T-helper 9 cell (primary cell): ENCODE data around the gene ZNF532.
"Not testable (repeated sequence)": the region's sequence is repeated elsewhere in the genome, so short reads cannot be mapped to it uniquely, and the experiment has no call there.

Source experiments
- DNase-seq: peaks from one replicate; pipeline ENCODE4 v3.0.0-alpha.2; 2020

The ZNF532 gene

DNA sequence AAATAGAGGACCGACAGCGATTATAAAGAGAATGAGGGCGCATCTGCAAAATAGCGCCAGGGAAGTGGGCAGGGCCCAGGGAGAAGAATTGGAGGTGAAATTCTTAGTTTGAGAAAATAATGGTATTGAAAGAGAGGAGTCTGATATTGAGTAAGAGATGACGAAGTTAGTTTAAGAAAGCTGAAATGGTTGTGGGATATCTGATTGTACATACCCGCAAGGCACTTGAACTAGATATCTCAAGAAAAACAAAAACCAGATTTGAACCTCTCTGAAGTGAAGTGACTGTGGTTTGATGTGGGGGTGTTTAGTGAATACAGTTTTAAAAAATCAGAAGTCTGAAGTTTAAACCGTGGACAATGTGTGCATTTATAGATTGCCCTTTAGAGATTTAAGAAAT, 38.9 kb downstream of the ZNF532 start:
- DNase-seq: no peak

GRCh38 chr18:58905777-58906428, 41.2 kb downstream of the ZNF532 start:
- DNase-seq: no peak

DNA sequence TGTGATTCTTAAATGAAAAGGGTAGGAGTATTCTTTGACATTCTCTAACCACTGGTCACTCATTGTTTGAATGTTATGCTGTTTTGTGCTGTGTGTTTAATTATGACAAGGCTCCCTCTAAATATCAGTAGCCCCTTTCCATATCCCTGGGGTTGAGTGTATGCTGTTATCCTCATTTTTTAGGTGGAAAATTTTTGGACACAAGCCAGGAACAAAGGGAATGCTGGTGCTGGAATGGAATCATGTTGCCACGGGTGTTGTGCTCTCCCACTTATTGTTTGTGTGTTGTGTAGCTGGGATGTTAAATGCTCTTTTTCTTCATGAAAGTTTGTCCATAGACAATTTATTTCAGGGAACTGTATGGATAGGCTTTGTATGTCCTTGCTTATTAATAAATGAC, 43.3 kb downstream of the ZNF532 start:
- no peak for DNase-seq

DNA sequence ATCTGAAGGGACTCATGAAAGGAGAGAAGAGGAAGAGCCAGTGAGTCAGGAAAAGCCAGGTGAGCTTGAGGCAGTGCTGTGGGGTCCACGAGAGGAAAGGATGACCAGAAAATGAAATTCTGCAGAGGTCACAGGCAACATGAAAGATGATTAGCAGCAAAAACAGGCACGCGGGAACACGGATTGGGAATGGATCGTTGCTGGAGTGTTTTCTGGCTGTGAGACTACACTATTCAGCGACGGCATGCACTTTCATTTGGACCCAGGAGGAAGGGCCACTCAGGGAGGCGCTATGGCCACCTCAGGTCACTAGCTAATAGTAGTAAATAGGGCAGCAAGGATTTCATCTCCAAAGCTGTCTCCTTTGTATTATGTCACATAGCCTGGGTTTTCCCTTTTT, 44.8 kb downstream of the ZNF532 start:
- DNase-seq: no peak

DNA sequence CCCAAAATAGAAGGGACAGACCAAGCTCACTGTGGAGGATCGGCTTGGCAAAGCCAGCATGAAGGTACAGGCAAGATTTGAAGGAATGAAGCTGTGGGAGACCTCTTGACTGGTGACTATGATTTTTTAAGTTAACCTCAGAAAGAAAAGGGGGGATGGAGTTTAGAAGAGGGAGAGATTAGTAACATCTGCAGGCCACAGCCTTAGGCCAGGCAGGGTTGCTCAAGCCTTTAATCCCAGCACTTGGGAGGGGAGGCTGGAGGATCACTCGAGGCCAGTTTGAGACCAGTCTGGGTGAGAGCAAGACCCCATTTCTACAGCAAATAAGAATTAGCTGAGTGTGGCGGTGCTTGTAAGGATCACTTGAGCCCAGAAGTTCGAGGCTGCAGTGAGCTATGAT, 46.6 kb downstream of the ZNF532 start:
- no peak for DNase-seq

DNA sequence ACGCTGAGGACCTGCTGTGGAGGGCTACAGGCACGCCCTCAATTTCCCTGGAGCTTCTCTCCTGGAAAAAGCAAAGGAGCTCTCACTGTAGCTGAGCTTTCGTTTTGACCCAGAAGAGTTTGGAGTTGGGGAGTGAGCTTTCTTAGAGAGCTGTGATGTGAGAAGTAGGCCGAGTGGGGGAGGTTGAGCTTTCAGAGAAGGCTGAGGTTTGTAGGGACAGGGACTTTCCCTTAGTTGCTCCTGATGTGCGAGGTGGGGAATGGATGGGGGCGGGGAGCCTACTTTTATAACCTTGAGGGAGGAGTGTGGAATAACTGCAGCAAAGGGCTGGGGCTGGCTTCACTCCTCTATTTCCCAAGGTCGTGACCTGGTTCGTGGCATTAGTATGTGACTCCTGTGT, 47.1 kb downstream of the ZNF532 start:
- no peak for DNase-seq

- no peak for DNase-seq
Observed at GRCh38 chr18:58915006-58915799, 50.5 kb downstream of the ZNF532 start.

- DNase-seq: no peak
Observed at GRCh38 chr18:58915995-58916394, 51.3 kb downstream of the ZNF532 start.

- not testable (repeated sequence) for DNase-seq
Observed at GRCh38 chr18:58919934-58920333, 55.3 kb downstream of the ZNF532 start.

DNA sequence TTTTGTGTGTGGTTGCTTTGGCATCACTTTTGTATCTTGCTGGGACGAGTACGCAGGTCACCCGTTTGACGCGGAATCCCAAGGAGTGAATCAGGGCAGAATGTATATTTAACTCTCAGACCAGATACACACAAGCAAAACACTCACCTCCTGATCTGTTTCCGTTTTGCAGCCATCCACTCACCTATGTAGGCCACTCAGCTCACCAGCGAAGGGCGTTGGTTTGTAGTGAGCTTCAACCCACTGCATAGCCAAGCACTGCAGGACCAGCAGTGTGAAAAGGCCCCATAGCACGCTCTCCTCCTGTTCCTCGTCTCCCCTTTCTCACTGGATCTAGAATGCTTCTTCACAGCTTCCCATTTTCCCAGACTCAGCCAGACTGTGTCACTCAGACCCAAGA, 58.3 kb downstream of the ZNF532 start:
- DNase-seq: no peak

GRCh38 chr18:58924473-58924872, 59.8 kb downstream of the ZNF532 start:
- DNase-seq: no peak

DNA sequence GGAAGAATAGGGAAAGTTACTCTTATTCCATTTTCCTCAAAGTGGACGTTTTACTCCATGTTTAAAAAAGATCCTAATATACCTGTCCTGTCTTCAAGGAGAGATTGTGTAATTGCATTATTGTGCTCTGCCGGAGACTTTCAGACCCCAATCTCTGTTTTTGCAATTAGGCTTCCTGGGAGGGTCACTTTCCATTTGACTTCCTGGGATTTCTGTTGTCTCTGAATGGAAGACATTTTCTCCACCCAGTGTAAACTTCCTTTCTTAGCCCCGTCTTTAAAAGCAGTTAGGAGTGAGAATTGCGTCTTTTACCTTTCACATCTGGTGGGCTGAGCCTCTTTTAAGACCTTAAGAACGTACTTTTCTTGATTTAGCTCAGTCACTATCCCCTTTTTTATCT, 63.0 kb downstream of the ZNF532 start:
- no peak for DNase-seq

- no peak for DNase-seq
Observed at GRCh38 chr18:58928386-58928785, 63.7 kb downstream of the ZNF532 start.

DNA sequence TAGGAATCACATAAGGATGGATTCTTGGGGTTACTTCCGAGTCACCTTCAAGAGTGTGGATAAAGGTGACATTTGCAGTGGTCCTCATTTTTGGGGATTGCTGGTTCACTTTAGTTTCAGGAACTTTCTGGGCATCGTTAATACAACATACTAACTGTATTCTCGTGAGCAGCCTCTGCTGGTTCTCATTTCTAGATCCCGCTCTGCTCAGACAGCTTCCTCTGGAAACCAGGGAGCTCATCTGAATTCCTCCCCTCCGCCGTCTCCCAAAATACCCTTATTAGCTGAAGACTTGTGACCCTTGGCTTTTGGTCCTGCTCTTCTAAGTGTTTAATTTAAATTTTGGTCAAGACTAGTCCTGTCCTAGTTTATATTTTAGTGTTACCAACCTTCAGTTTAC, 64.5 kb downstream of the ZNF532 start:
- DNase-seq: no peak

- no peak for DNase-seq
Observed at GRCh38 chr18:58934356-58934755, 69.7 kb downstream of the ZNF532 start.

- no peak for DNase-seq
Observed at GRCh38 chr18:58934933-58935577, 70.4 kb downstream of the ZNF532 start.

DNA sequence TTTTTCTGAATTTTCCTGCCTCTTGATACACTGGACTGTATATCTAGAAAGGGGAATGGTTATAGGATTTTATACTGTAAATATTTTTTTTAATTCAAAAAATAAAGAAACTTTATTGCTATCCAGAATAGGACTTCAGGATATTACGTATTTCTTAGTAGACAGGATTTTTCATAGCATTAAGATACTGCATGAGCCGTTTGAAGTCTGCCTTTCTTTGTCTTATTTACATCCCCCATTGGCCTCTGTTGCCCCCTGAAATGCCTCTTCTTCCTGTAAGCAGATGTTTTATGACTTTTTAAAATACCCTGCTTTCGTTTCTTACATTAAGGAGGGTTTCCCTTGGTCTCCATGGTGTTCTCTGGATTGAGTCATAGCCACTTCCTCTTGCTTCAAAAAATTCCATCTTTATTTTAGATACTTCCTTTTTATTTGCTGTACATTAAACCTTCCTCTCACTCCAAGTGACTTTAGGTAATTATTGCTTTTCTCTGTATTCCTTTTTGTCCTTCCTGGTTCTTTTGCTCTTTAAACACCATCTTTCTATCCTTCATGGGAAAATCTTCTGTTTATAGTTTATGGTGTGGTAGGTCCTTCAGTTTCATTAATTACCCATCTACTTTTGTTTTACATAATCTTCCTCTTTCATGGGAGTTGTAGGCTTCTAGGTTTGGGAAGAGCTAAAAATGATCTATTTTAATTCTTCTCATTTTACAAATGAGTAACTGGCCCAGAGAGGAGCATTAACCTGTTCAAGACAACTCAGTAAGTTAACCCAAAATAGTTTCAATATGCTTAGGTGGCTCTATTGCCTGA, 72.6 kb downstream of the ZNF532 start:
- DNase-seq: no peak

GRCh38 chr18:58937887-58938267, 73.2 kb downstream of the ZNF532 start:
- DNase-seq: no peak

GRCh38 chr18:58941426-58942099, 76.9 kb downstream of the ZNF532 start:
- no peak for DNase-seq

- DNase-seq: no peak
Observed at GRCh38 chr18:58943896-58944295, 79.2 kb downstream of the ZNF532 start.

DNA sequence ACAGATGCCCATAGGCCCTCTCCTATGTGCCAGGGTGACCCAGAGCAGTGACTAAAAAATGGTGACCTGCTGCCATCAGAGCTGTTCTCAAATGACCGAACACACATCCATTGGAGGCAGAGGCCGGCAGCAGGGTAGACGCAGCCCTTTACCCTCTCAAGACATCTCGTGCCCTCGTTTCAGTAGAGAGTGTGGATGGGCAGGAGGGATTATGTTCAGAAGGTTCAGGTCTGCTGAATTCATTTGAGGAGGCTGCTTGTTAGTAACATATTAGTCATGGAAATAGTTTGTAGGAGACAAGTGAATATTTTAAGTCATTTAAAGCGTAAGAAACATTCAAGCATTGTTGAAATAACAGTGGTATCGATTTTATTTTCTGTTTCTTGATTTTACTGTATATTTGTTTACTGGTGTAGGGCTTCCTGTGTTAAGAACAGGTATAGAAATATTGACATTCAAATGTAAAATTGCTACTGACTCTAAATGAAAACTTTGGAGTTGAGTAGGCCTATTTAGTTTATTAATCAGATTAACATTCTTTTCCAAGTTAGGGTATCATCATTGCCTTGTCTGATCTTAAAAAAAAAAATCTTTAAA, 82.6 kb downstream of the ZNF532 start:
- no peak for DNase-seq

DNA sequence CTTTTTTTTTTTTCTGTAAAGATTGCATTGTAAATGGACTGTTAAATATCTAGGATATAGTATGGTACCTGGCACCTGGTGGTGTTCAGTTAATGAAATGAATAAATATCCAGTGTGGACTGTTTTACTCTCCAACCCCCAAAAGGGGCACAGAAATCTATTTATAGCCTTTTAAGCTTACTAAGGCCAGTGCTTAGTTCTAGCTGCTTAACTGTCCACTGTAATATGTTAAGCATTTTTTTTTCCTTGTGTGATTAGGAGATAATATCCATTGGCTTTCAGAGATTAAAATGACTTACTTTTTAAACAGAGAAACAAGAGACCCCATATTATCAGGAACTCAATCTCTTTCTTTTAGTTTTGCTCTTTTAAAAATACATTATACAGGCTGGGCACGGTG, 84.4 kb downstream of the ZNF532 start:
- no peak for DNase-seq
